HG02623 (cell line): ENCODE data around the gene ZFHX2.

Experiments
- ATAC-seq: cut with Tn5 transposase; IDR thresholded peaks from one replicate; pipeline ENCODE4 v1.9.1; 2021; ENCODE audit warnings: moderate library complexity; ENCODE audit not compliant: unreplicated experiment

Gene ZFHX2

DNA sequence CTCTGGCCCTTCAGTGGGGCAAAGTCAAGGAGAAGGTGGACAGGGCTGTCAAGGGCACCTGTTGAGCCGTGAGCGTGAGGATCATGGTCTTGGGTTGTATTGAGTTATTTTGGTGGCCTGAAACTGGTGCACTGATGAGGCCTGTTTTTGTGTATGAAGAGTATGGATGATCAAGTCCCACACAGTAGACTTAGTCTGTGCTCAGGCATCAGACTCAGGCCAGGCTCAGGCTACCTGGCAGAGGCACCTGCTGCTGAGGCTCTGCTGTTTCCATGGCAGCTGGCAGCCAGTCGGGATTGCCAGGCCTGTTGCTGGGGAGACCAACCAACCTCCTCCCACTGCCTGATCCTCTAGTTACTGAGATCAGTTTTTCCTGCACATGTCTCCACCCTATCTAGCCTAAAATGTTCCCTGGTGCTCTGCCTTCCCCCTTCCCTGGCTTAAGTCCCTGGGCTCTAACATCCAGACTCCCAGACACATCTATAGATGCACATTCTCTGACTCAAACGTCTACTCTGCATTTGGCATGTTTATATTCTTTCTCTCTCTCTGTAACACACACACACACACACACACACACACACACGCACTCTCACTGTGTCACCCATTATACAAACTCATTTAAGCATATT lies 21.9 kb upstream of the ZFHX2 start:
- ATAC-seq = no peak

DNA sequence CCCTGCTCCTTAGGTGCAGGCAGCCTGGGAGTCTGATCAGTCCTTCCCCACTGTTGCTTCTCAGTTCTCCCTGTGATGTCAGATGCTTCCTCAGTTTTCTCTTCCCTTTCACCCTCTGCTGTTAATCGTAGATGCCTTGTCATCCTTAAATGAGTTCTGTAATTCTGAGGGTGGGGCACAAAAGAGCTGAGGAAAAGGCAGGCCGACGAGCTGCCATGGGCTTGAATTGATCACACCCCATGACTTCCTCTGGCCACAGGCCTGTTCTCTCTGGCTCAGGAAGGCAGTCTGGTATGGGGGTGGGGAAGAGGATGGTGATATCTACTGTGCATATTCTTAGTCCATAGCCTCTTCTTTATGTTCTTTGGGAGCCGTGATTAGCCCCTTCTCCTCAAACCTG lies 21.3 kb upstream of the ZFHX2 start:
- ATAC-seq = no peak

DNA sequence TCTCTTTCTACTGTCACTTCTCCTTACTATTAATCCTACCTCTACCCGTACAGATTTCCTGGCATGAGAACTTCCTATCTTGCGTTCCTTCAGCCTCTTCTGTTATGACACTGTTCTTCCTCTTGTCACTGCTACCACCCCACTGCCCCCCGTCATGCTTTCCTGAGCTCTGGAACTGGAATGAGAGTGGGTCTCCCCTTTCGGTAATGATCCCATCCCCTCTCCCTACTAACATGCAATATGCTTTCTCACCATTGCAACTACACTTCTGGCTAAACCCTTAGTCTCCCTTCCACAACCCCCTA lies 20.9 kb upstream of the ZFHX2 start:
- ATAC-seq = no peak

DNA sequence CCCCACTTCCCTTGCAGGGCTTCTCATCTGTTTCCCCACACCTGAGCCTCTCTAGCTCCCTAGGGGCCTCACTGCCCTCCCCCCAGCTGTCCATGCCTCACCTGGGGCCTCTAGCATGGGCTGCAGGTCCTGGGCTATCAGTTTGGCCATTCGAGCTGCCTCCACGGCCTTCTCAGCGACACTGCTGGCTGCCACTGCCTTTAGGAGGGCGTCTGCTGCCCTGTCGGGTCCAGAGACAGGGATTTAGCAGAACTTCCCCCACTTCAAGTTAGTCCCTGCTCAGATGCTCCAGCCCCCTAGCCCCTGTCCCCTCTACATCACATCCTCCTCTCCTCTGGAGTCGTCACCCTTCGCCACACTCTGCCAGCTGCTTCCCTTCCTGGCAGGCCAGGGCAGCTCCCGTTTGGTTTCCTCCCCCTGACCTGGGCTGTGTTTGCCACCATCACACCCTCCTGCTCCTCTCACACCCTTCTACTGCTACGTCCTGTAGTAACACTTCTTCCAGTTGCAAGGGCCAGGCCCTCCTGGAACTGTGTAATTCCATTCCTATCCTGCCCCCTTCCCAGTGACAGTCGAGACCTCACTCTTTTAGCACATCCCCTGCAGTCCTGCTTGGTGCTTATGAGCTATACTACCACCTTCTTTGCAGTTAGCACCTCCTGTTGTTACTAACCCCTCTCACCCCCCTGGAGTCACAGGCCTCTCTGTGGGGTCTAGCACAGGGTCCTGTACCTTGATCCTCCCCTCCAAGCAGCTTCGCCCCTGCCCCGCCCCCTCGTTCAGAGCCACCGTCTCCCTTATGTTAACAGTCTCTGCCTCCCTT lies 20.3 kb upstream of the ZFHX2 start:
- no peak for ATAC-seq

DNA sequence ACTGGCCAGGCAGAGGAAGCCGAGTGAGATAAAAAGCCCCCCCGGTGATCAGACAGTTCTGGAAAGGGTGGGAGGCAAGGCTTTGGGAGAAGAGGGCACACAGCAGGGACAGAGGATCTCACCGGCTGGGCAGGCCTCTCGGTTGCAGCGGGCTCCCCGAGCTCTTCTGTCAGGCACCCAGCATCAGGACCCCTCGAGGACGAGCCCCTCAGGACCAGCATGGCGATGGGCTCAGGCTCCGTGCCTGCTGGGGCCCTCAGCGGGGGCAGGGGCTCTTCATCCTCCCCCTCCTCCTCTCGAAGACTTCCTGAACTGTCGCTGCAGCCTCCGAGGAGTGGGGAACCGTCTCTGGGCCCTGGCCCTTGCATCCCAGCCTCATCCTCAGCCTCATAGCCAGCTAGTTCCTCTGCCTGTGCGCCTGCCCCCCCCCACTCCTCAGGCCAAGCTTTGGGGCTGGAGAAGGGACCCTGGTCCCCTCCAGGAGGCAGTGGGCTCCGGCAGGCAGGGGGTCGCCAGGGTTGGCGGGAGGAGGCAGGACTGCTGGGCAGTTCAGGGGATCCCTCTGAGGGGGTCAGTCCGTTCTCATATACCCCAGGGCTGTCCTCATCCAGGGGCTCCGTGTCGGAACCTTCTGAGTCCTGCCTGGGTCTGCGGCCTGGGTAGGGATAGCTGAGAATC lies 19.4 kb upstream of the ZFHX2 start:
- ATAC-seq = no peak

DNA sequence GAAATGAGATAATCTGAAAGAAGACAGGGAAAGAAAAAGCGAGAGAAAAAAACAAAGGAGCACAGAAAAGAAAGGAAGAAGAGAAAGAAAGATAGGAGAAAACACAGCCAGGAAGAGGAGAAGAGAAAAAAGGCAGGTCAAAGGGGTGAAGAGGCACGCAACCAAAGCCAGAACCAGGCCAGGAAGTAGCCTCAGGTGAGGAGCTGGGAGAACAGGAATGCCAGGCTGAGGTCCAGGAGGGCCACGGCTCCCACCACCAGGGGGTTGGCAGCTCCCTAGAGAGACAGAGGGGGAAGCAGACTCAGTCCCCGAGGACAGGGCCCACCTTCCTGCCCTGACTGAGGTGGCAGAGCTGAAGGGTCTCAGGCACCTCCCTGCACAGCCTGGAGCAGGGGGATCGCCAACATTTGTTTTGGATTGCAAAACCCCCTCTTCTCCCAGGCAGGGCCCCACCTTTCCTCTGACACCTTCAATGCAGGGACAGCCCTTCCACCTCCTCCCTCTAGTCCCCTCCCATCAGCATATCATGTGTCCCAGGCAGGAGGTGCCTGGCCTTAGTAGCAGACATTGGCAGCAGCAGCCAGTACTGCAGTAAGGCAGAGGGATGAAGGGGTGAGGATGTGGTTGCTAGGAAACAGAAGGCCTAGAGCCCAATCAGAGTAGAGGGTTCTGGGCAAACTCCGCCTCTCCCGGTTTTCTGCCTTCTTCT lies 18.0 kb upstream of the ZFHX2 start:
- no peak for ATAC-seq

DNA sequence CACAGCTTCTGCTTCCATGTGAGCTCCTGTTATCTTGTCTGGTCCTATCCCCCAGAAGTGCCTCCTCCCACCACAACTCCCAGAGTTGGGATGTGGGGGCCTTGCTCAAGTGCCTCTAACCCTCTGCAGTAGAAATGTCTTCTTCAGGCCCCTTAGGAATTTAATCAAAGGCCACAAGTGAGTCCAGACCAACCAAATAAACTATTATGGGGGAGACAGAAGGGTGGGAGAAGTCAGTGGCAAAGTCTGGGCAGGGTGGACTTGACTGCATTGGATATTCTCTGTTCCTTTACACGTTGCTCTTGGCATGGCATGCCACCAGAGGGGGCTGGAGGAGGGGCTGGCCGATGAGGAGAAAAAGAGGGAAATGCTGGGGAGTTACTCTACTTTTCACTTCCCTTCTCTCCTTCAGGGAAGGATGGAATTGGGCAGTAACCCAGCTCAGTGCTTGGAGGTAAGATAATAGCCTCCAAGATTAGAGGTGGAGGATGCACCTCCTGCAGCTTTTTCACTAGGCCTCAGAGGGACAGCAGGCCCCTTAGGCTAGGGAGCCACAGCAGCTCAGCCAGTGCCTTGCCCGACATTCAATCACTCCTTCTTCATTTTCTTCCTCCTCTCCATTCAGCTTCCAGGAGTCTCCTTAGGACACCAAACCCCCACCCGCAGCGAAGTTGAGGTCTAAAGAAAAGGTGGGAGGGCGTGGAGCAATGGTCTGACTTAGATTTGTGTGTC lies 17.2 kb upstream of the ZFHX2 start:
- ATAC-seq = no peak

DNA sequence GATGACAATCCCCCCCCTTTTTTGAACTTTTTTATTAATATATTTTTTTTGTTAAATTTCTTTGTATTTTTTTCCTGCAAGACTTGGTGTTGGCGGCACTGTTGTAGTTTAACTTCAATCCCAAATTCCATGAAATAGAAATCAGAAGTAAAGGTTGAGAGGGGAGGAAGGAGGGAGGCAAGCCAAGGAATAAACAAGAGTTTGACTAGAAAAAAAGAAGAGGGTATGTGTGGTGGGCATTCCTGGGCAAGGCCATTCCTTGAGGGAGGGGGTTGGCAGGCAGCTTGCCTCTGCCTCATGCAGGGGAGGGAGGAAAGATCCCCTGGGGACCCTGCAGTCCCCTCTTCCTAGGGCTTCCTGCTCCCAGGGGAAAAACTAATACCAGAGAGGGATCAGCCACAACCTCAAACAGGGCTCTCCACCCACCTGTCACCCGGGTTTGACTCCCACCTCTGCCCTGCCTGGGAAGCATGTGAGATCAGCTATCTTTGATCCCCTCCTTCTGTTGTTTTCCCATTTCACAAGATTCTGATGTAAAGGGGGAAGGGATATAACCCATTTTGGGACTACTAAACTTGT lies 16.5 kb upstream of the ZFHX2 start:
- ATAC-seq = no peak

DNA sequence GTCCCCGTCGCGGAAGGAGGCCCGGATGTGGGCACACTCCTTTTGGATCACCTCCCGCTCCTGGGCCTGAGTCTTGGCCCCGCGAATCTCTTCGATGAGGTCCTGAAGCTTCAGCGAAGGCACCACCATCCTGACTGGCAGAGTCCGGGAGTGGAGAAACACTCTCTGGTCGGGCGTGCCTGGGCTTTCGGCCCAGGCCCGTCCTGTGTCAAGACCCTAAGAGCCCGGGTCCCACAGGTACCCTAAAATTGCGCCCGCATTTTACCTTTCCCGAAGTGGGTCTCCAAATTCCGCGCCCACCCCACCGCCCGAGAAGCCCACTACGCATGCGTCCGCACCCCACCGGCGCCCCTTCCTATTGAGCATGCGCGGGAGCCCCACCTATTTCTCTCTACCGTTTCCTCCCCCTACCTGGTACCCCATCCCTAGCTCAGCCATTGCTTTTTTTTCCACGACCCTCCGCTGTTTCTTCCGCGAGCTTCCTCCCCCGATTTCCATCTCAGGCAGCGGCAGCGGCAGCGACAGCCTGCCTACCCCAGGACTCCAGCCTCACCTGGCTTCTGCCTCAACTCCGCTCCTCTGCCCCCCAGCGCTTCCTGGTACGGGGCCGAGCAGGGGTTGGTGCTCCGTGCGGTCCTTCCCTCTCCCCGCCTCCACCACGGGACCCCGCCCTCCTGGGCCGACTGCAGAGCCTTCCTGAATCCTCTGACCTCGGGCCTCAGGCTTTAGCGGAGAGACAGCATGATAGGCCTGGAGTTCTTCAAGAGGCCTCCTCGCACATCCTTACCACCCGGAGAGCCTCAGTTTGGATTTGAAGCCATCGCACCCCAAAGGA lies 15.8 kb upstream of the ZFHX2 start, which contains the start of gene AP1G2:
TSS of gene AP1G2 (minus strand) at position 606 of the 835 bp plus-strand sequence. CDS start at position 129, 477 bp downstream.
- peak; percentile 76 for ATAC-seq

DNA sequence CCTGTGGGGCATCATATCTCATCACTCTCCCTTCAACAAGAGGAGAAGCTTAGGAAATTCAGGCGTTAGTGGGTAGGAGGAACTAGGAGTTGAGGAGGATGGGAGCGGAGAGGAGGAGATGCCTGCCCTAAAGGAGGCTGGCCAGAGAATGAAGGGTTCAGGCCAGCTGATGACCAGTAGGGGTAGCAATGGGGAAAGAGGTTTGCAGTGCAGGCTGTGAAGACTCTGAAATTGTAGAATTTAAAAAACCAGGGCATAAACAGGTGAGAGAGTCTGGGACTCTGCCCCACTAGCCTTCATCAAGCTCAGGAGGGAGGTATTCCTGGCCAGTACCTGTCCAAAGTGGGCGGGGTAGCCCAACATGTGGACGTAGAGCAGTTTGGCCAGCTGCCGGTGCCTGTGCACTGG lies 15.2 kb upstream of the ZFHX2 start:
- no peak for ATAC-seq

DNA sequence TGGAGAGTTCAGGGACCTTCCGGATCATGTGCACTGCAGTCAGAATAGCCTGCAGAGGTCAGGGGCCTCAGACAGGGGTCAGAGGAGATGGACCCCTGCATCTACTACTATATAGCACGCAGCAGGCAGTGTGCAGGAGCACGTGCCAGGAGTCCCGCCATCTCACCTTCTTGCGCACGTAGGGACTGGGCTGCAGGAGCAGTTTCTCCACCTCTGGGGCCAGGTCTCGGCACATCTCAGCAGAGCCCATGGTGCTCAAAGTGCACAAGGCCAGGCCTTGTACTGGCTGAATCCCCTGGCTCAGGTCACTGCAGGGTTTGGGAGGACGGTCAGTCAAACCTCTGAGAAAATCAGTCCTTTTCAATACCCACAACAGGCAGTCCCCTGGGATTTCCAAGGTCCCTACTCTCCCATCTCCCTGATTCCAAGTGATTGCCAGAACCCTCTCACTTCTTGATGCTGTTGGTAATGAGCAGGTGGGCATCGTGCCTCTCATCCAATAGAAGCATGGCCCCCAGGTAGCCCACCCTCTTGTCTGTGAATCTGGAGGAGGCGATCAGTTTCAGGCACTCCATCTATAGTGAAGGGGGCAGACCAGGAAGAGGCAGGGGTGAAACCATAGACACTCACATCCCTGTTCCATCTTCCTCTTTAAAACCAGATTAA lies 14.7 kb upstream of the ZFHX2 start:
- ATAC-seq = no peak

DNA sequence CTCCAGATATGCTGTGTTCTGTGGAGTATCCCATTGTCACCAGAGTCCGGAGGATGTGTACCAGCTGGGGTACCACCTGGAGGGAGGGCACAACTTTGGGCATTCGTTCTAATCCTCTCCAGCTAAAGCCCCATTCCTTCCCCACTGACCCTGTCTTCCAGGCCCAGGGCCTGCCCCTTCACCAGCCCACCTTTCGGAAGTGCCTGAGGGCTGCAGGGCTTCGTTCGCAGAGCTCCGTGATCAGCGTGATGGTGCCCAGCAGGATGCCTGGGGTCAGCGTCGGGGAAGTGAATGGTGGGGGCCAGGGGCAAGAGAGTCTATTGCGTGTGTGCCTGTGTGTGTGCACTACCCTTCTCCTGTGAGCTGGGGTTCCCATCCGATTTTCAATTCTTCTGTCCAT lies 14.1 kb upstream of the ZFHX2 start:
- ATAC-seq = no peak

DNA sequence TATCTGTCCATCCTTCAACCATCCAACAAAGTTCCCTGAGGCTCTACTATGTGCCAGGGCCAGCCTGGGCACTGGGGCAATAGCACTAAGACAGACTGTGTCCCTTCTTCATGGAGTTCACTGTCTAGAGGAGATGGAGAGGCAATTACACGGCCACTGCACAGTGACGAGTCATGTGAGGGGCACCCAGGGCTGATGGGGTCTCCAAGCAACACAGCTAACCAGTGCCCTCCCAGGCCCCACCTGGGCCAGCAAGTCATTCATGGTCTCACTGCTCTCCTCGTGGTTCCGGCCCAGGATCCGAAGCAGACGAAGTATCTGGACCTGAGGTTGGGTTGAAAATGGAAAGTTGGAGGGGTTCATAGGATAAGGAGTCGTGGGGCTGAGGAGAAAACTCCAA lies 13.3 kb upstream of the ZFHX2 start:
- ATAC-seq = no peak

DNA sequence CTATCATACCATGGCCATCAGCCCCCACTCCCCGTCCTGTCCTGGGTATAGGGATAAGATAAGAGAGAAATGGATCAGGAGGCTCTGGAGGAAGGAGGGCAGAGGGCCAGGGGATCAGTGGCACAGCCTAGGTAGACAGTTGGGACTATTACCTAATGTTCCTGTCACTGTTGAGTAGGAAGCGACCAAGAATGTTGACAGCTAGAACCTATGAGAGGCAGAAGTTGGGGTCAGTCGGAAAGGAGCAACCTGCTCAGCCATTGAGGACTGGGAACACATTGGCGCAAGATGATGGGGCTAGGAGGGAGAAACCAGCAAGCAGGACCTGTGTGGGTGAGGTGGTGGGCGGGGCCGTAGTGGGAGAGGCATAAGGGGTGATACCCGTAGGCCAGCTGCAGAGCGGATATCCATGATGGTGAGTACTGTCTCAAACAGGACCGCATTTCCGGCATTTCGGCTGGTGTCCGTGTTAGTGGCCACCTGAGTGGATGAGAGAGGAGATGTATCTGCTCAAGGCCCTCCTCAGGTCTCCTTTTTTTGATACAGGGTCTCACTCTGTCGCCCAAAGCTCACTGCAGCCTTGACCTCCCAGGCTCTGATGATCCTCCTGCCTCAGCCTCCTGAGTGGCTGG lies 12.7 kb upstream of the ZFHX2 start:
- no peak for ATAC-seq

DNA sequence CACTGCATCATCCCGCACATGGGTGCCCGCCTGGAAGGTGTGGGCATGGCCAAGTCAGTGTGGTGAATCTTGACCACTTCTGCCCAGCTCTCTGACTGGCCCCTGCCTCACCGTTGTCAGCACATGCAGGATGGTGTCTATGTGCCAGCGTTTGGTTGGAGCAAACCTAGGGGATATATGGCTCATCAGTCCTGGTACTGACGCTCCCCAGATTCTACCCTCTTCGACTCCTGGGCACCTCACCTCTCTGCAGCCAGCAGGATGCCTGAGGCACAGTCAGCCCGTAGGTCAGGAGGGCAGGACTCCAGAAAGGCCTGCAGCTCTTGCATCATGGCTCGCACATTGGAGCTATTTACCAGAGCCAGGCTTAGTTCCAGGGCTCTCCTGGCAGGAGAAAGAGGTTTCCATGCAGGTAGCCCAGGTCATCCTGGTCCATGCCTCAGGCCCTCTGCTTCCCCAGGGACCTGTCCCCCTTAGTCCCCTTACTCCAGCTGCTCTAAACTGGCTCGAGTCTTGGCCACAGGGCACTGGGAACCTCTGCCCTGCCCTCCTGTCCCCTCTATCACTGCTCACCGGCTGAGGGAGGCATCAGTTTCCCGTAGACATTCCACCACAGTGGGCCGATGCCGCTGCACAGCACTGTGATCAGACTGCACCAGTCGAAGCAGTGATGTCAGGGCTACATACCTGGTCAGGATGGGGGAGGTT lies 12.1 kb upstream of the ZFHX2 start:
- no peak for ATAC-seq

DNA sequence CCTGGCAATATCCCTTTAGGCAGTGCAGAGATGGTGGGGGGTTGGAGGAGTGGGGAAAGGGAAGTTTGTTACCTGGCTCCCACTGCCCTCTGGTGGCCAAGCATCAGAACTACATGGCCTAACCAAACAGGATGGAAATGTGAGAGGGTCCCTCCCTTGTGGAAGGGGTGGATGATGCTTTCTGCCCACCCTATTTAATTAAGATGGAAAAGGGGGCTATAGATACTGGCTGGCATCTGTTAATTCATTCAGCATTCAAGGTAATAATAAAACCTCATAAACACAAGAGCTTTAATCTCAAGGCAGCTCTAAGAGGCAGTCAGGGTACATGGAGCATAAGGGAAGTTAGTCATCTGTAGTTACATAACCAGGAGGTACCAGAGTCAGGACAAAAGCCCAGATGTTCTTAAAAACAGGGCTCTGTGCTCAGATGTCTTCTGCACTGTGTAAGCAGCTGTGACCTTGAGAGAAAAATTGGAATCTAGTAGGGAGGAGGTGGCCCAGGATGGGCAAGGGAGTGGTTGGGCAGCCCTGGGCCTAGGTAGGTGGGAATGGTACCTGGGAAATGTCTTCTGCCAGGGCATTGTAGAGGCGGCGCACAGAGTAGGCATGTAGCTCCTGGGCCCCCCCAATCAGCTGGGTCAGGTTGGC lies 11.4 kb upstream of the ZFHX2 start:
- ATAC-seq = no peak
